ENCODE data around the gene LMTK3.

Gene LMTK3

DNA sequence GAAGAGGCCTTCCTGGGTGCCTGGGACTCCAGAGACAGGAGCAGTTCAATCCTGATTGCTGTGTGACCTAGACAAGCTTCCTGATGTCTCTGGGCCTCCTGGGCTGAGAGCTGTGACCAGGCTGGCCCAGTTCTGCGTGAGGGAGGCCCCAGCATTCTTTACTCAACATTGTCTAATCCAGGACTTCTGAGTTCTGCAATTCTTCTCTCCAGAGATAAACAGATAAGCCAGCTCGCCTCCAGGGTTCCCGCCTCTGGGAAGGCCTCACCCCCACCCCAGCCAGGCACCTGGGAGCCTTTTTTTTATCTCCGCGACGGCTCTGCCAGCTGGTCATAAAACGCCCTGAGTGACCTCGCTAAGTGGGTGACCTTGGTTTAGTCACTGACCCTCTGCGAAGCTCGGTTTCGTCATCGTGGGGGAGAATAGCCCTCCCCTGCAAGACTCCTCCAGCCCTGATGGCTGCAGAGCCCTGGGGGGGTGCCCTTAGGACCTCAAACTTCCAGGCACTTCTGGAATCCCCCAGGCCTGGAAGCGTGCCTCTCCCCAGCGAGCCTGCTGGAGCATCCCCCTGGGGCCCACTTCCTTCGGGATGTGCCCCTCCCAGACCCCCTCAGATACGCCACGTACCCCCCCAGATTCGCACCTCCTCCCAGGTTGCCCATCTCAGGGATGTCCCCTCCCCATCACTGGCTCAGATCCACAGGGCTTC lies 42.2 kb upstream of the LMTK3 start:
- TF ChIP-seq, protein P1, sequence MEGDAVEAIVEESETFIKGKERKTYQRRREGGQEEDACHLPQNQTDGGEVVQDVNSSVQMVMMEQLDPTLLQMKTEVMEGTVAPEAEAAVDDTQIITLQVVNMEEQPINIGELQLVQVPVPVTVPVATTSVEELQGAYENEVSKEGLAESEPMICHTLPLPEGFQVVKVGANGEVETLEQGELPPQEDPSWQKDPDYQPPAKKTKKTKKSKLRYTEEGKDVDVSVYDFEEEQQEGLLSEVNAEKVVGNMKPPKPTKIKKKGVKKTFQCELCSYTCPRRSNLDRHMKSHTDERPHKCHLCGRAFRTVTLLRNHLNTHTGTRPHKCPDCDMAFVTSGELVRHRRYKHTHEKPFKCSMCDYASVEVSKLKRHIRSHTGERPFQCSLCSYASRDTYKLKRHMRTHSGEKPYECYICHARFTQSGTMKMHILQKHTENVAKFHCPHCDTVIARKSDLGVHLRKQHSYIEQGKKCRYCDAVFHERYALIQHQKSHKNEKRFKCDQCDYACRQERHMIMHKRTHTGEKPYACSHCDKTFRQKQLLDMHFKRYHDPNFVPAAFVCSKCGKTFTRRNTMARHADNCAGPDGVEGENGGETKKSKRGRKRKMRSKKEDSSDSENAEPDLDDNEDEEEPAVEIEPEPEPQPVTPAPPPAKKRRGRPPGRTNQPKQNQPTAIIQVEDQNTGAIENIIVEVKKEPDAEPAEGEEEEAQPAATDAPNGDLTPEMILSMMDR (IDR thresholded peaks at IDR 0.05; ENCODE audit: low read depth, low read length), result no peak
- DNase-seq (ENCODE audit: extremely low read depth, low read depth), result no peak

DNA sequence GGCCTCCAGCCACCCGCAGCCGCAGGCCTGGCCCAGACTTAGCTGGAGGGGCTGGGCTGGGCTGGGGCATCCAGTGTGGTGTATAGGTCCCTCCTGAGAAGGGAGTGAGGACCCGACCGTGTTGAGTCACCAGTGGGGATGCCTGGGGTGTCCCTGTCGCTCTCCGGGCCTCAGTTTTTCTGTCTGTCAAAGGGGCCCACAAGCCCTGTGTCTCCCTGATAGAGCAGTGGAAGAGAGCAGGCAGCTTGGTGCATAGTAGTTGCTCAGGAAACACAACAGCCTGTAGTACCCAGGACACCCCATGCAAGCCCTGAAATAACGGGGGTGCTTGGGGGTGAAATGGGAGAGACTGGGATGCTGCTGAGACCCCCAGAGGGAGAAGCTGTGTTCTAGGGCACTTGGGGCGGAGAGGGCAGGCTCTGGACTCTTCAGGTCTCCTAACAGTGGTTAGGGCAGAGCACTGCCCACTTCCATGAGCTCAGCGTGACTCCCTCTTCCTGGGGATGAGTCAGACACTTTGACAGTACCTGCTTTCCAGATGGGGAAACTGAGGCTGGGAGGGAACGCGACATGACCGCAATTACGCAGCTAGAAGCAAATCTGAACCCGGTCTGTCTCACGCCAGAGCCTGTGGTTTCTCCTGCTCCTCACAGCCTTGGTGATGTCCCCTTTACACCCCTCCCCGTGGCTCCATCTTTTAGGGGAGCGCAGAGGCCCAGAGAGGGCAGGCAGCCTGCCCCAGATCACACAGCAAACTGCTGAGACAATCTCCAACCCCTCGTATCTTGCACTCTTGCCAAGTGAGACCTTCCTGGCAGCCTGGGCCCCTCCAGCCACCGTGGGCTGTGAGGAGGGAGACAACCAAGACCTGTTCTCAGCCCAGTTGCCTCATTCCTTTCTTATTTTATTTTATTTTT lies 41.0 kb upstream of the LMTK3 start:
- no peak for DNase-seq (ENCODE audit: extremely low read depth, low read depth)
- TF ChIP-seq, protein P1 (IDR thresholded peaks at IDR 0.05; ENCODE audit: low read depth, low read length), result no peak

DNA sequence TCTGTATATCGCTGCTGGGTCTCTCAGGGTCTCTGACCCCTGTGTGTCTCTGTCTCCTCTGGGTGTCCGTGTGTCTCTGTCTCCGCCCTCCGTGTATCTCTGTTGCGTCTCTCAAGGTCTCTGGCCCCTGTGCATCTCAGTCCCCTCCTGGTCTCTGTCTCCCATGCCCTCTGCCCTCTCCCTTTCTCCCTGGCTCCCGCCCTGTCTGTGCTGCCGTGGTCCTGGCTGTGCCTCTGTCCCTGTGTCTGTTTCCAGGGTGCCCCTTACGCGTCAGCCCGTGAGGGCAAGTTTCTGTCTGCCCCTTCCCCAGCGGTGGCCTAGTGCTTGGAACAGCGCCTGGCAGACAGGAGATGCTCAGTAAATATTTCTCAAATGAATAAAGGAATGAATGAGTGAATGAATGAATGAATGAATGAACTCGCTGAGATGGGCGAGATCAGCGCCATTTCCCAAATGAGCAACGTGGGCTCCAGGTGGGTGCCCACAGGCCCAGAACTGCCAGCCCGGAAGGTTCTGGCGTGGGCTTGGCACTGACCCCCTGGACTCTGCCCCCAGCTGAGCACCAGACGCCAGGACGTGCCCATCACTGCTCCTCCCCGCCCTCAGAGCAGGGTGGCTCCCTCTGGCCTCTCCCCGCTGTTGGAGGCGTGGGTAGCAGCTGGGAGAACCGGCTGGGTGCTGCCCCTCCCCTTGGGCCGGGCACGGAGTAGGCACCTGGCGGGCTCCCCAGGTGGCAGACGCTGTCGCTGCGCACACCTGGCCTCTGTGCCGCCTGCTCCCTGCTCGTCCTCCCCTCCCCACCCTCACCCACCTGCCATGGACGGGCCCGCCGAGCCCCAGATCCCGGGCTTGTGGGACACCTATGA lies 40.0 kb upstream of the LMTK3 start, which contains the start of gene SULT2B1:
TSS of gene SULT2B1 (plus strand) at position 736 of the 866 bp plus-strand sequence. CDS start at position 817, 81 bp downstream.
- no peak for DNase-seq (ENCODE audit: extremely low read depth, low read depth)

DNA sequence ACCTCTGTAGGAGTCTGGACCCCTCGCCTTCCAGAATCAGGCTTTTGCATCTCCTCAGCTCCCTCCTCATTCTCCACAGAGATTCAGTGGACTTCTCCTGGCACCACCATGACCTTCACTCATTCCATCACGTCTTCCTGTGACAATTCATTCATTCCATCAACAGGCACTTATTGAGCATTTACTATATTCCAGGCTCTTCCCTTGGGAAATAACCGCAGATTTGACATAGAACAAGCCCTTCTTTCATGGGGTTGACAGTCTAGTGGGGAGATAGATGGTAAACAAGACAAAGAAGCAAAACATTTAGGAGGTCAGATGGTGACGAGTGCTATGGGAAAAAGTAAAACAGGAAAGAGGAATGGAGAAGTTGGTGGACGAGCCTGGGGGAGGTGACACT lies 37.7 kb upstream of the LMTK3 start:
- TF ChIP-seq, protein P1 (IDR thresholded peaks at IDR 0.05; ENCODE audit: low read depth, low read length), result no peak
- DNase-seq (ENCODE audit: extremely low read depth, low read depth), result no peak

More for the DNA sequence above, 40.0 kb upstream of the LMTK3 start, which contains the start of gene SULT2B1:
- TF ChIP-seq, protein P1 (IDR thresholded peaks at IDR 0.05; ENCODE audit: low read depth, low read length), result no peak

DNA sequence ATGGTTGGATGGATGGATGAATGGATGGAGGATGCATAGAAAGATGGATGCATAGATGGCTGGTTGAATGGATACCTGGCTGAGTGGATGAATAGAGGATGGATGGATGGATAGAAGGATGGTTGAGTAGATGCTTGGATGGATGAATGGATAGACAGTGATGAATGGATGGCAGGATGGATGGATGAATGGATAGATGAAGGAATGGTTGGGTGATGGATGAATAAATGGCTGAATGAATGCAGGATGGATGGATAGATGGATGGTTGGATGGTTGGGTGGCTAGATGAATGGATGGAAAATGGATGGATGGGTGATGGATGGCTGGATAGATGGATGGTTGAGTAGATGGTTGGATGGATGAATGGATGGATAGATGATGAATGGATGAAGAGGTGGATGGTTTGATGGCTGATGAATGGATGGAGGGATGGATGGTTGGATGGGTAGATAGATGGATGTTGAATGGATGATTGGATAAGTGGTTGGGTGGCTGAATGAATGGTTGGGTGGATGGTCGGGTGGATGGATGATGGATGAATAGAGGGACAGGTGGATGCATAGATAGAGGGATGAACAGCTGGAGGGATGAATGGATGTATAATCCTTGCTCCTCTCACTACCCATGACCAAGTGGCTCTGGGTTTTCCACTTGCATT lies 36.7 kb upstream of the LMTK3 start:
- TF ChIP-seq, protein P1 (IDR thresholded peaks at IDR 0.05; ENCODE audit: low read depth, low read length), result no peak
- no peak for DNase-seq (ENCODE audit: extremely low read depth, low read depth)

DNA sequence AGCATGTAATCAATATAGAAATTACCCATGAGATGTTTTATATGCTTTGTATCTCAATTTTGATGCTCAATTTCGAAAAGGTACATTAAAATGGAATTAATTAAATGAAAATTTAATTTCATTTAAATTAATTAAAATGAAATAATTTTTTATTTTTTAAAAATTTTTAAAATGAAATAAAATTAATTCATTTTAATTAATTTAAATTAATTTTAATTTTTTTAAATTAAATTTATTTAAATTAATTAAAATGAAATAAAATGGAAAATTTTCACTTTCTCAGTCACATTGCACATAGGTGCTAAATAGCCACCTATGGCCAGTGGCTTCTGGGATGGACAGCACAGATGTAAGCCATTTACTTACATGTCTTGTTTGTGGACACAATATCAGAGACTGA lies 36.1 kb upstream of the LMTK3 start:
- DNase-seq (ENCODE audit: extremely low read depth, low read depth), result no peak

More for the DNA sequence above, 36.1 kb upstream of the LMTK3 start:
- TF ChIP-seq, protein P1 (IDR thresholded peaks at IDR 0.05; ENCODE audit: low read depth, low read length), result no peak

All from AG09319 (cell line).